Chondrocyte (in vitro differentiated cells): Measurements from ENCODE around the gene ADORA1. TPM values are rescaled to one million over a fixed set of nuclear protein-coding genes. Genes with fewer than 3 reads are reported as not detected.

Source experiments
- DNase-seq: peaks from one replicate; pipeline ENCODE4 v3.0.0; 2021; ENCODE audit warnings: mixed read lengths, low spot score
- H3K27ac Mint-ChIP-seq: one replicate; pipeline ENCODE4 v1.8.0; 2021; ENCODE audit warnings: mild to moderate bottlenecking, moderate library complexity, mixed read lengths; ENCODE audit not compliant: unreplicated experiment
- H3K27me3 Mint-ChIP-seq: 2 replicates; pipeline ENCODE4 v1.8.0; 2021; ENCODE audit warnings: low read depth, mixed read lengths
- H3K36me3 Mint-ChIP-seq: 2 replicates; pipeline ENCODE4 v1.8.0; 2021; ENCODE audit warnings: low read depth, mixed read lengths
- H3K4me1 Mint-ChIP-seq: 2 replicates; pipeline ENCODE4 v1.8.0; 2021; ENCODE audit warnings: low read depth, mild to moderate bottlenecking, mixed read lengths
- H3K4me3 Mint-ChIP-seq: one replicate; pipeline ENCODE4 v1.8.0; 2021; ENCODE audit warnings: mild to moderate bottlenecking, moderate library complexity, mixed read lengths; ENCODE audit not compliant: unreplicated experiment
- H3K9me3 Mint-ChIP-seq: 2 replicates; pipeline ENCODE4 v1.8.0; 2021; ENCODE audit warnings: low read depth, mixed read lengths
- total RNA-seq: library from RNA; stranded (reverse); gene quantifications from 3 replicates; pipeline ENCODE4 v1.2.1, GENCODE V29; 2021
- TF ChIP-seq, protein P1 (sequence below): fragments of 200-600 bp; sonication (generic); IDR thresholded peaks from 2 replicates; pipeline ENCODE4 v1.5.0; 2021; ENCODE audit warnings: antibody characterized with exemption, mild to moderate bottlenecking, moderate library complexity

The ADORA1 gene
- total RNA-seq, 1 donor from 2014 or later: 1.7 TPM

DNA sequence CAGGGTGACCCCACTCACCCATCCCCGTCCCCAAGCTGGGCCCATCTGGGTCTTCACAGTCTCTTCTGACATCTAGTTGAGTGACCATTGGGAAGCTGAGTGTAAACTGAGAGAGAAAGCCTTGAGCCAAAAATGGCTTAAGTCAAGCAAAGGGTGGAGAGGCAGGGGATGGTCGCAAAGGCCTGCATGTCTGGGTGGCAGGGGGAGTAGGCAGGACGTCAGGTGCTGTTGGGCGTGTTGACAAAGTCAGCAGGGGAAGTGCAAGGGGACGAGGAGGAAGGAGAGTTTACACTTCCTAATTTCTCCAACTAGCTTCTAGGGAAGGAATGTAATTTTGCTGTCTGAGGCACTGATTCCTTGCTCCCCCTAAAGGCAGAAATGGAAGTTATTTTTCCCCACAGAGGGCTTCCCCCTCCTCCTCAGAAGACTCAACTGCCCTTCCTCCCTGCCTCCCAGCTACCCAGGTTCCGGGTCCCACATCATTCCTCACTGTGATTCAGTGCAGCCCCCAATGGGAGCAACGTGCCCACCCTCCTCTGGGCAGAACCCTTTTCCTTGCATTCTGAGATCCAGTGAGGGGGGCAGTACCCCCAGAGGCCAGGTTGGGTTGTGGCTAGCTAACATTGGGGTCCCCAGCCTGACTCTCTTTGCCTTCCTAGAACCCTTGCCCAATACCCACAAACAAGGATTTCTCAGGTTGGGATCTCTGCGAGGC is 1.2 kb upstream of the ADORA1 start:
- no peak overlapping the region for H3K27ac Mint-ChIP-seq
- peaks cover 26% of the 10 kb centered on the region for H3K4me1 Mint-ChIP-seq
- H3K4me3 Mint-ChIP-seq: peak overlapping the region; percentile 73
- no peak for DNase-seq
- H3K27me3 Mint-ChIP-seq: peaks cover 31% of the 10 kb centered on the region
- TF ChIP-seq, protein P1, sequence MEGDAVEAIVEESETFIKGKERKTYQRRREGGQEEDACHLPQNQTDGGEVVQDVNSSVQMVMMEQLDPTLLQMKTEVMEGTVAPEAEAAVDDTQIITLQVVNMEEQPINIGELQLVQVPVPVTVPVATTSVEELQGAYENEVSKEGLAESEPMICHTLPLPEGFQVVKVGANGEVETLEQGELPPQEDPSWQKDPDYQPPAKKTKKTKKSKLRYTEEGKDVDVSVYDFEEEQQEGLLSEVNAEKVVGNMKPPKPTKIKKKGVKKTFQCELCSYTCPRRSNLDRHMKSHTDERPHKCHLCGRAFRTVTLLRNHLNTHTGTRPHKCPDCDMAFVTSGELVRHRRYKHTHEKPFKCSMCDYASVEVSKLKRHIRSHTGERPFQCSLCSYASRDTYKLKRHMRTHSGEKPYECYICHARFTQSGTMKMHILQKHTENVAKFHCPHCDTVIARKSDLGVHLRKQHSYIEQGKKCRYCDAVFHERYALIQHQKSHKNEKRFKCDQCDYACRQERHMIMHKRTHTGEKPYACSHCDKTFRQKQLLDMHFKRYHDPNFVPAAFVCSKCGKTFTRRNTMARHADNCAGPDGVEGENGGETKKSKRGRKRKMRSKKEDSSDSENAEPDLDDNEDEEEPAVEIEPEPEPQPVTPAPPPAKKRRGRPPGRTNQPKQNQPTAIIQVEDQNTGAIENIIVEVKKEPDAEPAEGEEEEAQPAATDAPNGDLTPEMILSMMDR: peak; percentile 76
- H3K36me3 Mint-ChIP-seq: no peaks in the 10 kb centered on the region
- H3K9me3 Mint-ChIP-seq: no peaks in the 10 kb centered on the region

DNA sequence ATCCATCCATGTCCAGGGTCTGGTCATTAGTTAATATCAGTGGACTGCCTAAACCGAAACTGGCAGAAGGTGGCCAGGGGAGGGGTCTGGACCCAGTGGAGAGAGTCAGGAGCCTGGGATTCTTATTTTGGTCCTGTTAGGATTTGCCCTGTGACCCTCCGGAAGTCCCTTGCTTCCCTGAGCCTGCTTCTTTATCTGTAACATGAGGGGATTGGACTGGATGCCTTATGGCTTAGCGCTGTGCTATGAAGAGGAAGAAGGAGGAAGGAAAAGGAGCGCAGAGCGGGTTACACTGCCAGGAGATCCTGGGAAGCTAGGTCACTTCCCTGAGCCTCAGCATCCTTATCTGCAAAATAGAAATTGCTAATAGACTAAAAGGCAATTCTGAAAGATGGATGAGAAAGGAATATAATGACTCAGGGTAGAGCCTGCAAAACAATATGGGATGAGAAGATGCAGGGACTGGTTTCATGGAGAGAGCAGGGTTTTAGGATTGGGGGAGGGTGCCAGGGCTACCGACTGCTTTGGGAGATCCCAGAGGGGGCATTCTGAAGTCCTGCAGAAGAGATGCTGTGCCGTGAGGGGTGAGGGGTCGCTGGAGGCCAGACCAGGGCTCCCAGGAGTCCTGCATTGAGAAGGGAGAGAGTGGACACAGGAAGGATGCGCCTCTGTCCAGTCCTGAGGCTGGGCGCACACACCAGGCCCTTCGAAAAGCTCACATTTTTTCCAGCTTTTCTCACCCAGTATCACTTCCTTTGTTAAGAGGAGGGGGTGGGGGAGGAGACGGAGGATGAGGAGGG is 460 bp upstream of the ADORA1 start:
- H3K27me3 Mint-ChIP-seq: peaks cover 24% of the 10 kb centered on the region
- no peaks in the 10 kb centered on the region for H3K9me3 Mint-ChIP-seq
- no peaks in the 10 kb centered on the region for H3K36me3 Mint-ChIP-seq
- TF ChIP-seq, protein P1: no peak
- DNase-seq: no peak
- H3K27ac Mint-ChIP-seq: peak overlapping the region; percentile 62
- peaks cover 26% of the 10 kb centered on the region for H3K4me1 Mint-ChIP-seq
- peak overlapping the region; percentile 73 for H3K4me3 Mint-ChIP-seq

DNA sequence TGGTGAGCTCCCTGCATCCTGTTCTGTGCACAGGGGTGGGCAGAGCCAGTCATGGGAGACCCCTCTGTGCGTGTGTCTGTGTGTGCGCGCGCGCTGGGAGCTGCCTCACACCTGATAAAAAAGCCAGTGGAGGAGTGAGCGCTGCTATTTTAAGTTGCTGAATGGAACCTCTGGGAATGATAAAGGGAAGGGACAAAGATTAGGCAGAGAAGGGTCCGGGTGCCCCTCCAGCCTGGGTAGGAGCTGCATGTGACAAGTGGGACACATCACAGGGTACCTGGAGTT is 847 bp downstream of the ADORA1 start:
- Mint-ChIP-seq H3K36me3 (no peaks in the 10 kb centered on the region), H3K27ac (no peak overlapping the region), H3K9me3 (no peaks in the 10 kb centered on the region), H3K4me3 (peak overlapping the region; percentile 73), H3K4me1 (peaks cover 26% of the 10 kb centered on the region), H3K27me3 (peaks cover 17% of the 10 kb centered on the region)
- TF ChIP-seq, protein P1: no peak
- DNase-seq: peak; percentile 79

DNA sequence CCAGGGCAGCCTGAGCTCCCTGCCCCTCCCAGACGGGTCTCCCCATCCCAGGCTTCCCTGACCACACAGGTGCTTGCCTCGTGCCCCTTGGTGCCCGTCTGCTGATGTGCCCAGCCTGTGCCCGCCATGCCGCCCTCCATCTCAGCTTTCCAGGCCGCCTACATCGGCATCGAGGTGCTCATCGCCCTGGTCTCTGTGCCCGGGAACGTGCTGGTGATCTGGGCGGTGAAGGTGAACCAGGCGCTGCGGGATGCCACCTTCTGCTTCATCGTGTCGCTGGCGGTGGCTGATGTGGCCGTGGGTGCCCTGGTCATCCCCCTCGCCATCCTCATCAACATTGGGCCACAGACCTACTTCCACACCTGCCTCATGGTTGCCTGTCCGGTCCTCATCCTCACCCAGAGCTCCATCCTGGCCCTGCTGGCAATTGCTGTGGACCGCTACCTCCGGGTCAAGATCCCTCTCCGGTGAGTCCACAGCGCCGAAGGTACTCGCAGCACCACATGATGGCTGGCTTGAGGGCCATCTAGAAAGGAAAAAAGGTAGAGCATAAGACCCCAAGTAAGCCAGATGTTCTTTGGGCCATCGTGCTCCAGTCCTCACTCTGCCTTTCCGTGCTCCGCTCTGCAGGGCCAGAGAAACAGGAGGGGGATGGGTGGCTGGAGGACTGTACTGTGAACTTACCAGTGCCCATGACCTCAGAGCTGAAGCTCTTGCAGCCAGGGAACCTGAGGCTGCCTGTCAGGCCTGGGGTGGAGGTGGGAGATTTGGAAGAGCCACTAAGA is 1.4 kb downstream of the ADORA1 start:
- TF ChIP-seq, protein P1: no peak
- H3K4me1 Mint-ChIP-seq: peaks cover 26% of the 10 kb centered on the region
- H3K27ac Mint-ChIP-seq: no peak overlapping the region
- H3K9me3 Mint-ChIP-seq: no peaks in the 10 kb centered on the region
- peak; percentile 90 for DNase-seq
- H3K4me3 Mint-ChIP-seq: peak overlapping the region; percentile 73
- peaks cover 12% of the 10 kb centered on the region for H3K27me3 Mint-ChIP-seq
- no peaks in the 10 kb centered on the region for H3K36me3 Mint-ChIP-seq

DNA sequence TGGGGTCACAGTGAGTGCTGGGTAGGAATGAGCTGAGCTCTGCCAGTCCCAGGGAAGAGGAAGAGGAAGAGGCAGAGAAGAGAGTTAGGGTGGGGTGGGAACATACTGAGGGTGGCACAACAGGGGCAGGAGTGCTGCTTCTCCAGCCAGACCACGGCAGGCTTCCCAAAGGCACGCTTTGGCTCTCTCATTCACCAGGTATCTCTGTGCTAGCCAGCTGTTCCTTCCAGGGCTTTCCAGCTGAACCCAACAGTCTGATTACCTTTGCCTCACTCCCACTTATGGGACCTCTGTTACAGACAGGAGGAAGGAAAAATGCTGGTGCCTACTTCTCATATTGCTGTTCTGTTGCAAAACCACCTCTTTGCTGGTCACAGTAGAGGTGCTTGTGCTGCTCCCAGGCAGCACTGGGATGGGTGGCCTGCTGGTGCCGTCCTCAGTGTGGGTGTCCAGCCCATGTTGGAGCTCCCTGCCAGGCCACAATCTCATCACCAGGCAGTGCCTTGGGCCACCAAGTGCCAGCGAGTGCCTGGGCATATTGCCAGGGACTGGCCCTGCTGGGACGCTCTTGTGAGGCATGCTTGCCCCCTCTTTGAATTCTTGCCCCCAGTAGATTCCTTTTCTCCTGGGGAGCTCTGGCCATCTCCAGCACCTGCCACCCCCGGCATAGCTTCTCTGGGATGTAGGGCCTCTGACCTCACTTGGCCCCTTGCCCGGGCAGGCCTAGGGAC is 2.1 kb downstream of the ADORA1 start:
- peak; percentile 71 for DNase-seq
- TF ChIP-seq, protein P1: no peak
- H3K27ac Mint-ChIP-seq: no peak overlapping the region
- H3K9me3 Mint-ChIP-seq: no peaks in the 10 kb centered on the region
- peaks cover 6% of the 10 kb centered on the region for H3K27me3 Mint-ChIP-seq
- H3K4me3 Mint-ChIP-seq: no peak overlapping the region
- H3K36me3 Mint-ChIP-seq: no peaks in the 10 kb centered on the region
- peaks cover 26% of the 10 kb centered on the region for H3K4me1 Mint-ChIP-seq
